Testis (tissue), 3 donors: ENCODE data around the gene KCNAB1. TPM values are rescaled to one million over a fixed set of nuclear protein-coding genes. Genes with fewer than 3 reads are reported as not detected.

Experiments used
- DNase-seq: peaks from one replicate; pipeline ENCODE4 v3.0.0-alpha.2; 2019
- H3K27ac ChIP-seq, 2 donors: fragments of 200-600 bp; sonication (generic); one replicate each; pipeline ENCODE4 v1.5.1; 2019
- H3K27me3 ChIP-seq: fragments of 200-600 bp; sonication (generic); one replicate; pipeline ENCODE4 v1.5.1; 2019
- H3K36me3 ChIP-seq: fragments of 200-600 bp; sonication (generic); one replicate; pipeline ENCODE4 v1.5.1; 2017; ENCODE audit warnings: low read depth; ENCODE audit errors: missing control alignments
- H3K4me1 ChIP-seq: fragments of 200-600 bp; sonication (generic); one replicate; pipeline ENCODE4 v1.5.1; 2019
- H3K4me3 ChIP-seq, 2 donors: fragments of 200-600 bp; sonication (generic); one replicate each; pipeline ENCODE4 v1.5.1; 2017 to 2019
- H3K9me3 ChIP-seq: fragments of 200-600 bp; sonication (generic); one replicate; pipeline ENCODE4 v1.5.1; 2017
- POLR2A ChIP-seq: fragments of 450-650 bp; IDR thresholded peaks from one replicate; pipeline ENCODE4 v1.6.1; 2017; ENCODE audit warnings: antibody characterized with exemption, mild to moderate bottlenecking, moderate library complexity
- WGBS, 2 donors: methylation state at CpG; one replicate each; pipeline ENCODE4 v1.1.5; 2018; 5-methylcytosine and 5-hydroxymethylcytosine counted together
- intact Hi-C: fragments of 100-400 bp; cut with DNase I; formaldehyde crosslinking; loops from one replicate; pipeline ENCODE4 v1.15.1; 2023; ENCODE audit warnings: low total_unique reads
- polyA plus RNA-seq: library from polyadenylated mRNA; stranded (reverse); fragments of 350-450 nt; fragmentation: Illumina TruSeq; extraction: RNeasy Lipid Tissue Mini Kit (QIAGEN cat#74804); gene quantifications from one replicate; pipeline ENCODE4 v1.2.3, GENCODE V29; 2014; ENCODE audit warnings: low read depth, low replicate concordance; ENCODE audit not compliant: insufficient read depth
- total RNA-seq, 2 donors: library from RNA; depleted of rRNA; stranded (reverse); fragments of >200 nt; gene quantifications; one replicate each; pipeline ENCODE4 v1.2.3, GENCODE V29; 2016
- TF ChIP-seq, protein P1 (sequence below), 3 experiments: fragments of 450-650 bp in 2 of 3; fragments of 200-600 bp in 1 of 3; sonication (generic) in 1 of 3; IDR thresholded peaks; one replicate each; pipeline ENCODE4 v1.5.1; 2016 to 2019; ENCODE audit warnings: antibody characterized with exemption in 3 of 3, mild to moderate bottlenecking in 2 of 3, moderate library complexity in 1 of 3

Gene KCNAB1
- total and polyA plus RNA-seq, 3 donors from 2014 or later: 3.8 to 8.9 (median 5.7) TPM

DNA sequence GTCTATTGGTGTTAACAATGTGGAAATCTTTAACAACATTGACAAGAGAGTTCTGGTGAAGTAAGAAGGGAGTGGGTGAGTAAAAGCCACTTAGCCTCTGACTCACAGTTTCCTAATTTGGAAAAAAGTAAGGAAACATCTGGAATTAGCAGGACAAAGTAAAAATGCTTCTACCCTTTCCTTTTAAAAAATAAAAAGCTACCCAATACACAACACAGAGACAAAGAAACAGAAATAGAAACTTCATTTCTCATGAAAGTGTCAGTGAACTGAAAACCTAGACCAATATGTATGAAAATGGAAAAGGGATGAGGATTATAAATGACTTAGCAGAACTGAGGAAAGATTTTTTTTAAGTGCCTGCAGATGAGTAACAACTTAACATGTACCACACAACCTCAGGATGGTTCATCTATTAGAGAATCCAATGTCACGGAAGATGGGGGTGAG is 369.1 kb downstream of the KCNAB1 start:
- DNase-seq: no peak
- intact Hi-C loops: no loop called here
- no peak overlapping the region for H3K4me3 ChIP-seq
- H3K36me3 ChIP-seq: no peaks in the 10 kb centered on the region
- TF ChIP-seq, protein P1, sequence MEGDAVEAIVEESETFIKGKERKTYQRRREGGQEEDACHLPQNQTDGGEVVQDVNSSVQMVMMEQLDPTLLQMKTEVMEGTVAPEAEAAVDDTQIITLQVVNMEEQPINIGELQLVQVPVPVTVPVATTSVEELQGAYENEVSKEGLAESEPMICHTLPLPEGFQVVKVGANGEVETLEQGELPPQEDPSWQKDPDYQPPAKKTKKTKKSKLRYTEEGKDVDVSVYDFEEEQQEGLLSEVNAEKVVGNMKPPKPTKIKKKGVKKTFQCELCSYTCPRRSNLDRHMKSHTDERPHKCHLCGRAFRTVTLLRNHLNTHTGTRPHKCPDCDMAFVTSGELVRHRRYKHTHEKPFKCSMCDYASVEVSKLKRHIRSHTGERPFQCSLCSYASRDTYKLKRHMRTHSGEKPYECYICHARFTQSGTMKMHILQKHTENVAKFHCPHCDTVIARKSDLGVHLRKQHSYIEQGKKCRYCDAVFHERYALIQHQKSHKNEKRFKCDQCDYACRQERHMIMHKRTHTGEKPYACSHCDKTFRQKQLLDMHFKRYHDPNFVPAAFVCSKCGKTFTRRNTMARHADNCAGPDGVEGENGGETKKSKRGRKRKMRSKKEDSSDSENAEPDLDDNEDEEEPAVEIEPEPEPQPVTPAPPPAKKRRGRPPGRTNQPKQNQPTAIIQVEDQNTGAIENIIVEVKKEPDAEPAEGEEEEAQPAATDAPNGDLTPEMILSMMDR (IDR thresholded peaks at IDR 0.05): no peak
- no peak overlapping the region for H3K27ac ChIP-seq
- no peaks in the 10 kb centered on the region for H3K9me3 ChIP-seq
- no peaks in the 10 kb centered on the region for H3K4me1 ChIP-seq
- H3K27me3 ChIP-seq: no peaks in the 10 kb centered on the region
- 94 to 97% methylated on average over 1 of the region's 1 CpG for WGBS, 2 donors

DNA sequence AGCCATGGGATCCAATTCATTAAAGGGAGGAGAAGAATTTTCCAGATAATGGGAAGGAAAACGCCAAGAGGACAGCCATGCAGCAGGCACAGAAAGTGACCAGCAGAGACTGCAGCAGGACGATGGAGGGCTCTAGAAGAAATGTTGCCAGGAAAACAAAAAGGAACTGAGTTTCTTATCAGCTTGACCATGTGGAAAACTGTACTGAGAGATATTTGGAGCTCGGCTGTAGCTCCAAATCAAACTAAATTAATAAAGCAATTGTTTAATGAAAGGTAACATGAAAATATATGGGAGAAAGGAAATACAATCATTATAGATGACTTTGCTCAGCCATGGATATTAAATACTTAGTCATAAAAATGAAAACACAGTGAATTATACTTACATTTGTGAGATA is 370.8 kb downstream of the KCNAB1 start:
- intact Hi-C loops: no loop called here
- H3K36me3 ChIP-seq: no peaks in the 10 kb centered on the region
- H3K4me3 ChIP-seq: no peak overlapping the region
- no peaks in the 10 kb centered on the region for H3K27me3 ChIP-seq
- H3K9me3 ChIP-seq: no peaks in the 10 kb centered on the region
- H3K4me1 ChIP-seq: no peaks in the 10 kb centered on the region
- TF ChIP-seq POLR2A: no peak
- TF ChIP-seq, protein P1 (IDR thresholded peaks at IDR 0.05): no peak
- no peak overlapping the region for H3K27ac ChIP-seq
- 40 to 52% methylated on average over 3 of the region's 3 CpGs for WGBS, 2 donors
- DNase-seq: no peak

DNA sequence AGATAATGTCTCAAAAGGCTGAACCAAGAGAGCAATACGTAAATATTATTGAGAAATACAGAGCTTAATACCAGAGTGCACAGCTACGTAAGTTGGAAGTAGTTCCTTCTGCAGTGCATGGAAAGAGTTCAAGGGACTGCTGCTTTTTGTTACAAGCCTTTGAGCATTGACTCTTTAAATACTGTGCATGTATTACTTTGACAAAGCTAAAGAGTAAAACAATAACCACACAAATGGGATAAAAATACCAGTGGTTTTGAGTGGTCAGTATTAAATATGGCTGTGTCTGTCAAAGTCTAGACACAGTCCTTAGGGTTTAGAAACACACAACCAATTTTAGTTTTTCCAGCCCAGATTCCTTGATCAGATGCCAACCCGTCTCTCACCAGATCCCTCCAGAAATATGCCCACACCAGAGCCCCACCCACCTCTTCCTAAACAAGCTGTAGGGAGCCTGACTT is 372.5 kb downstream of the KCNAB1 start:
- no peak overlapping the region for H3K27ac ChIP-seq
- no peak for DNase-seq
- H3K9me3 ChIP-seq: no peaks in the 10 kb centered on the region
- TF ChIP-seq, protein P1 (IDR thresholded peaks at IDR 0.05): no peak
- TF ChIP-seq POLR2A: no peak
- no peaks in the 10 kb centered on the region for H3K36me3 ChIP-seq
- H3K4me3 ChIP-seq: no peak overlapping the region
- H3K4me1 ChIP-seq: no peaks in the 10 kb centered on the region
- H3K27me3 ChIP-seq: no peaks in the 10 kb centered on the region
- intact Hi-C loops: no loop called here
- 80 to 85% methylated on average over 3 of the region's 3 CpGs for WGBS, 2 donors

DNA sequence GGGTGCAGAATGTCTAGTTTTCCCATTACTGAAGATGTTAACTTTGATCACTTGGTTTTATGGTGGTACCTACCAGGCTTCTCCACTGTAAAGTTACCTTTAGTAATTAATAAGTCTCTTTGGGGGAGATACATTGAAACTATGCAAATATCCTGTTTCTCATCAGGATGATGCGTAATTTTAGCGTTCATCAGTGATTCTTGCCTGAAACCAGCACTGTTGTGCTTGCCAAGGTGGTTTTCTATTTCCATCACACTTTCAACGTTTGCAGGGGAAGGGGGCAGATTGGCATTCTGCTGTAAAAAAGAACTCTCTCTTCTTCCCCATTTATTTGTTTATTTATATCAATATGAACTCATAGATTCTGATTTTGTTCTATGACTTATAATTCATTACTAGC is 373.5 kb downstream of the KCNAB1 start:
- TF ChIP-seq POLR2A: no peak
- TF ChIP-seq, protein P1 (IDR thresholded peaks at IDR 0.05): no peak
- intact Hi-C loops: no loop called here
- Histone ChIP-seq H3K27ac (no peak overlapping the region), H3K27me3 (no peaks in the 10 kb centered on the region), H3K9me3 (no peaks in the 10 kb centered on the region), H3K4me1 (no peaks in the 10 kb centered on the region), H3K4me3 (no peak overlapping the region), H3K36me3 (no peaks in the 10 kb centered on the region)
- WGBS, 2 donors: 83 to 85% methylated on average over 3 of the region's 3 CpGs
- no peak for DNase-seq

DNA sequence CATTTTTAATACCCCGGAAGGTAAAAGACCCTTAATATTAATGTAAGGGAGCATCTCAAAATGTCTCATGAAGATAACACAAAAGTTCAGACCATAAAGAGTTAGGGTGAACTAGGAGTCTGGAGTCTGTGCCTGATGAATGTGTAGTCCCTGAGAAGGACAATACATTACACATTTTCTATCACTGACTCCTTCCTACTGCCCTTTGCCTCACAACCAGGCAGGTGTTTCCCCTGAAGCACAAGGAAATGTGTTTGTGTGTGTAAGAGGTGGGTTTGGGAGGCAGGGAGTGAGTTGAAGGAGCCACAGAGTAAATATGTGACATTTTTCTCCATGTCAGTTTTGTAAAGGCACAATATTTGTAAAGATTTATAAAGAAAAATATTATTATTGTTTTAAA is 375.4 kb downstream of the KCNAB1 start:
- no peak overlapping the region for H3K4me3 ChIP-seq
- H3K27me3 ChIP-seq: no peaks in the 10 kb centered on the region
- no peaks in the 10 kb centered on the region for H3K9me3 ChIP-seq
- no peaks in the 10 kb centered on the region for H3K4me1 ChIP-seq
- TF ChIP-seq, protein P1 (IDR thresholded peaks at IDR 0.05): no peak
- no peak for TF ChIP-seq POLR2A
- DNase-seq: no peak
- intact Hi-C loops: no loop called here
- 86 to 100% methylated on average over 1 of the region's 1 CpG for WGBS, 2 donors
- no peaks in the 10 kb centered on the region for H3K36me3 ChIP-seq
- no peak overlapping the region for H3K27ac ChIP-seq
